Mucosa of rectum (tissue), 2 donors: ENCODE data around the gene NOXO1.

Source experiments
- H3K27ac ChIP-seq, 2 donors: one replicate each; pipeline ENCODE4 v1.7.0; 2013; ENCODE audit warnings: inconsistent platforms in 2 of 2, low read depth in 2 of 2, low read length in 2 of 2
- H3K27me3 ChIP-seq, 2 donors: one replicate each; pipeline ENCODE4 v1.7.0; 2013; ENCODE audit warnings: low read length in 2 of 2; ENCODE audit not compliant: control insufficient read depth in 2 of 2, insufficient read depth in 2 of 2
- H3K36me3 ChIP-seq, 2 donors: one replicate each; pipeline ENCODE4 v1.7.0; 2013; ENCODE audit warnings: low read length in 2 of 2; ENCODE audit not compliant: control insufficient read depth in 2 of 2, insufficient read depth in 2 of 2
- H3K4me1 ChIP-seq, 2 donors: one replicate each; pipeline ENCODE4 v1.7.0; 2013; ENCODE audit warnings: low read length in 2 of 2, mild to moderate bottlenecking in 1 of 2; ENCODE audit not compliant: control insufficient read depth in 2 of 2, insufficient read depth in 2 of 2
- H3K4me3 ChIP-seq, 2 donors: one replicate each; pipeline ENCODE4 v1.7.0; 2013; ENCODE audit warnings: low read length in 2 of 2
- H3K9ac ChIP-seq, 2 donors: one replicate each; pipeline ENCODE4 v1.7.0; 2013; ENCODE audit warnings: low read length in 2 of 2, low read depth in 1 of 2, mild to moderate bottlenecking in 1 of 2
- H3K9me3 ChIP-seq, 2 donors: one replicate each; pipeline ENCODE4 v1.7.0; 2013; ENCODE audit warnings: low read length in 2 of 2; ENCODE audit not compliant: control insufficient read depth in 2 of 2
- donor health status: healthy.
- donor health status: Normal muscosa, but diverticular disease.

Gene NOXO1

GRCh38 chr16:1929105-1929504, 52.2 kb downstream of the NOXO1 start:
- H3K4me3 ChIP-seq: peak overlapping the region; percentile 61 to 62
- peaks cover 2 to 5% of the 10 kb centered on the region in 2 donors for H3K4me1 ChIP-seq
- H3K27ac ChIP-seq: peak overlapping the region; percentile 50 to 67
- no peaks in the 10 kb centered on the region for H3K27me3 ChIP-seq
- no peaks in the 10 kb centered on the region for H3K36me3 ChIP-seq
- H3K9me3 ChIP-seq: no peaks in the 10 kb centered on the region
- peak overlapping the region; percentile 44 to 48 for H3K9ac ChIP-seq
